ENCODE data around the gene TBC1D5. TPM values are rescaled to one million over a fixed set of nuclear protein-coding genes. Genes with fewer than 3 reads are reported as not detected.

Gene TBC1D5
- total and polyA plus RNA-seq, 2 experiments from 2014 or later: 31.0 to 69.9 TPM

- no peak for DNase-seq
- Histone ChIP-seq H3K4me3 (no peak overlapping the region), H3K4me1 (ENCODE audit: insufficient read depth) (0 out of 2 replicates have a peak, but pooled peaks cover 3% of the 10 kb centered on the region), H3K9me3 (ENCODE audit: low read depth) (no peaks in the 10 kb centered on the region), H2AFZ (no peak overlapping the region), H3K4me2 (ENCODE audit: unreplicated experiment) (no peak overlapping the region), H3K9ac (no peak overlapping the region), H3K27me3 (replicated peaks; ENCODE audit: insufficient read depth) (no peaks in the 10 kb centered on the region), H3K79me2 (ENCODE audit: insufficient read depth) (no peaks in the 10 kb centered on the region), H3K9me2 (ENCODE audit: insufficient read depth) (peaks cover 4% of the 10 kb centered on the region; the same call in 1 of the 2 replicates), H4K20me1 (ENCODE audit: insufficient read depth) (no peaks in the 10 kb centered on the region), H3K27ac (no peak overlapping the region), H3F3A (ENCODE audit: insufficient read depth) (no peaks in the 10 kb centered on the region), H3K36me3 (ENCODE audit: low read depth) (no peaks in the 10 kb centered on the region)
- in situ Hi-C loops (cut with MboI): no loop called here
- WGBS, 2 experiments (ENCODE audit: low coverage in 1 of 2, low lambda C conversion rate in 2 of 2, missing lambda C conversion rate in 2 of 2): 89 to 93% methylated on average over 13 of the region's 13 CpGs
- no peak for TF ChIP-seq EZH2phosphoT487 (IDR thresholded peaks at IDR 0.05; ENCODE audit: insufficient read depth, low read depth)
- TF ChIP-seq EZH2 (IDR thresholded peaks at IDR 0.05; ENCODE audit: insufficient read depth, poor library complexity, severe bottlenecking): no peak
Observed at GRCh38 chr3:17518189-17519059, 224.0 kb downstream of the TBC1D5 start.

- TF ChIP-seq EZH2 (IDR thresholded peaks at IDR 0.05; ENCODE audit: insufficient read depth, poor library complexity, severe bottlenecking): no peak
- TF ChIP-seq EZH2phosphoT487 (IDR thresholded peaks at IDR 0.05; ENCODE audit: insufficient read depth, low read depth): no peak
- no peak overlapping the region for H3K27ac ChIP-seq
- no peak overlapping the region for H3K9ac ChIP-seq
- H3K9me3 ChIP-seq (ENCODE audit: low read depth): no peaks in the 10 kb centered on the region
- 93 to 96% methylated on average over 4 of the region's 4 CpGs for WGBS, 2 experiments (ENCODE audit: low coverage in 1 of 2, low lambda C conversion rate in 2 of 2, missing lambda C conversion rate in 2 of 2)
- no peak overlapping the region for H2AFZ ChIP-seq
- in situ Hi-C loops (cut with MboI): no loop called here
- no peak overlapping the region for H3K4me2 ChIP-seq (ENCODE audit: unreplicated experiment)
- peaks cover 4% of the 10 kb centered on the region; the same call in 1 of the 2 replicates for H3K9me2 ChIP-seq (ENCODE audit: insufficient read depth)
- no peak overlapping the region for H3K4me3 ChIP-seq
- H4K20me1 ChIP-seq (ENCODE audit: insufficient read depth): no peaks in the 10 kb centered on the region
- no peak for DNase-seq
- 0 out of 2 replicates have a peak, but pooled peaks cover 3% of the 10 kb centered on the region for H3K4me1 ChIP-seq (ENCODE audit: insufficient read depth)
- H3K79me2 ChIP-seq (ENCODE audit: insufficient read depth): no peaks in the 10 kb centered on the region
- no peaks in the 10 kb centered on the region for H3F3A ChIP-seq (ENCODE audit: insufficient read depth)
- no peaks in the 10 kb centered on the region for H3K36me3 ChIP-seq (ENCODE audit: low read depth)
- H3K27me3 ChIP-seq (replicated peaks; ENCODE audit: insufficient read depth): no peaks in the 10 kb centered on the region
Observed at GRCh38 chr3:17515445-17516234, 226.8 kb downstream of the TBC1D5 start.

GRCh38 chr3:17514597-17514996 is 227.8 kb downstream of the TBC1D5 start:
- TF ChIP-seq EZH2phosphoT487 (IDR thresholded peaks at IDR 0.05; ENCODE audit: insufficient read depth, low read depth): no peak
- no peak for TF ChIP-seq EZH2 (IDR thresholded peaks at IDR 0.05; ENCODE audit: insufficient read depth, poor library complexity, severe bottlenecking)
- Histone ChIP-seq H2AFZ (no peak overlapping the region), H4K20me1 (ENCODE audit: insufficient read depth) (no peaks in the 10 kb centered on the region), H3K36me3 (ENCODE audit: low read depth) (no peaks in the 10 kb centered on the region), H3K4me1 (ENCODE audit: insufficient read depth) (0 out of 2 replicates have a peak, but pooled peaks cover 3% of the 10 kb centered on the region), H3K27ac (no peak overlapping the region), H3K9ac (no peak overlapping the region), H3K27me3 (replicated peaks; ENCODE audit: insufficient read depth) (no peaks in the 10 kb centered on the region), H3F3A (ENCODE audit: insufficient read depth) (no peaks in the 10 kb centered on the region), H3K9me2 (ENCODE audit: insufficient read depth) (0 out of 2 replicates have a peak, but pooled peaks cover under 1% of the 10 kb centered on the region), H3K4me2 (ENCODE audit: unreplicated experiment) (no peak overlapping the region), H3K79me2 (ENCODE audit: insufficient read depth) (no peaks in the 10 kb centered on the region), H3K9me3 (ENCODE audit: low read depth) (no peaks in the 10 kb centered on the region), H3K4me3 (no peak overlapping the region)
- DNase-seq: no peak
- in situ Hi-C loops (cut with MboI): no loop called here

- Histone ChIP-seq H3K9ac (no peak overlapping the region), H2AFZ (no peak overlapping the region), H3K79me2 (ENCODE audit: insufficient read depth) (no peaks in the 10 kb centered on the region), H3F3A (ENCODE audit: insufficient read depth) (no peaks in the 10 kb centered on the region), H3K27me3 (replicated peaks; ENCODE audit: insufficient read depth) (no peaks in the 10 kb centered on the region), H3K4me3 (no peak overlapping the region), H3K27ac (no peak overlapping the region), H4K20me1 (ENCODE audit: insufficient read depth) (no peaks in the 10 kb centered on the region), H3K4me1 (ENCODE audit: insufficient read depth) (peaks cover 10% of the 10 kb centered on the region), H3K9me2 (ENCODE audit: insufficient read depth) (no peaks in the 10 kb centered on the region), H3K36me3 (ENCODE audit: low read depth) (no peaks in the 10 kb centered on the region), H3K9me3 (ENCODE audit: low read depth) (no peaks in the 10 kb centered on the region), H3K4me2 (ENCODE audit: unreplicated experiment) (no peak overlapping the region)
- in situ Hi-C loops (cut with MboI): no loop called here
- 89 to 91% methylated on average over 4 of the region's 4 CpGs for WGBS, 2 experiments (ENCODE audit: low coverage in 1 of 2, low lambda C conversion rate in 2 of 2, missing lambda C conversion rate in 2 of 2)
- DNase-seq: no peak
- TF ChIP-seq EZH2 (IDR thresholded peaks at IDR 0.05; ENCODE audit: insufficient read depth, poor library complexity, severe bottlenecking): no peak
- no peak for TF ChIP-seq EZH2phosphoT487 (IDR thresholded peaks at IDR 0.05; ENCODE audit: insufficient read depth, low read depth)
Observed at GRCh38 chr3:17510265-17510664, 232.2 kb downstream of the TBC1D5 start.

All from GM23248 (cell line).